Nephron (organoid): ENCODE results near the gene PPFIBP2.

Experiments used
- H3K27ac Mint-ChIP-seq, 3 experiments: 2 replicates each; pipeline ENCODE4 v1.8.0; 2020; ENCODE audit warnings: mixed read lengths in 3 of 3, mild to moderate bottlenecking in 2 of 3, moderate library complexity in 1 of 3
- H3K27me3 Mint-ChIP-seq: 2 replicates; pipeline ENCODE4 v1.8.0; 2021; ENCODE audit warnings: low read depth, mild to moderate bottlenecking, moderate library complexity, mixed read lengths
- H3K36me3 Mint-ChIP-seq: 2 replicates; pipeline ENCODE4 v1.8.0; 2020; ENCODE audit warnings: low read depth, mixed read lengths
- H3K4me1 Mint-ChIP-seq: 2 replicates; pipeline ENCODE4 v1.8.0; 2020; ENCODE audit warnings: mixed read lengths
- H3K4me3 Mint-ChIP-seq, 3 experiments: 2 replicates each; pipeline ENCODE4 v1.8.0; 2020; ENCODE audit warnings: mild to moderate bottlenecking in 3 of 3, mixed read lengths in 3 of 3, moderate library complexity in 2 of 3
- H3K9me3 Mint-ChIP-seq: 2 replicates; pipeline ENCODE4 v1.8.0; 2020; ENCODE audit warnings: mixed read lengths
- CTCF ChIP-seq, 3 experiments: fragments of 200-600 bp; sonication (generic); IDR thresholded peaks; one replicate each; pipeline ENCODE4 v1.5.0; 2021; ENCODE audit warnings: antibody characterized with exemption in 3 of 3; ENCODE audit not compliant: unreplicated experiment in 3 of 3

The PPFIBP2 gene

GRCh38 chr11:7536100-7536499, 22.3 kb downstream of the PPFIBP2 start:
- peaks cover 27% of the 10 kb centered on the region for H3K4me1 Mint-ChIP-seq
- H3K9me3 Mint-ChIP-seq: no peaks in the 10 kb centered on the region
- peaks cover 32% of the 10 kb centered on the region for H3K27me3 Mint-ChIP-seq
- no peak overlapping the region for H3K27ac Mint-ChIP-seq
- H3K36me3 Mint-ChIP-seq: no peaks in the 10 kb centered on the region
- H3K4me3 Mint-ChIP-seq: no peak overlapping the region
- TF ChIP-seq CTCF (IDR thresholded peaks at IDR 0.05; ENCODE audit: unreplicated experiment in 3 of 3): peak in 1 of 3 experiments; percentile 9

GRCh38 chr11:7537265-7537664, 23.5 kb downstream of the PPFIBP2 start:
- TF ChIP-seq CTCF (IDR thresholded peaks at IDR 0.05; ENCODE audit: unreplicated experiment in 3 of 3): no peak
- peaks cover 30% of the 10 kb centered on the region for H3K4me1 Mint-ChIP-seq
- no peaks in the 10 kb centered on the region for H3K9me3 Mint-ChIP-seq
- peaks cover 35% of the 10 kb centered on the region for H3K27me3 Mint-ChIP-seq
- H3K27ac Mint-ChIP-seq: no peak overlapping the region
- H3K4me3 Mint-ChIP-seq: no peak overlapping the region
- H3K36me3 Mint-ChIP-seq: no peaks in the 10 kb centered on the region

GRCh38 chr11:7538031-7538430, 24.2 kb downstream of the PPFIBP2 start:
- Mint-ChIP-seq H3K36me3 (no peaks in the 10 kb centered on the region), H3K27ac (no peak overlapping the region)

GRCh38 chr11:7538466-7539454, 25.0 kb downstream of the PPFIBP2 start:
- no peak for TF ChIP-seq CTCF (IDR thresholded peaks at IDR 0.05; ENCODE audit: unreplicated experiment in 3 of 3)
- Mint-ChIP-seq H3K36me3 (no peaks in the 10 kb centered on the region), H3K27me3 (peaks cover 33% of the 10 kb centered on the region), H3K27ac (no peak overlapping the region), H3K4me1 (peaks cover 31% of the 10 kb centered on the region), H3K4me3 (no peak overlapping the region), H3K9me3 (no peaks in the 10 kb centered on the region)

More at GRCh38 chr11:7538031-7538430, 24.2 kb downstream of the PPFIBP2 start:
- H3K4me3 Mint-ChIP-seq: no peak overlapping the region
- H3K27me3 Mint-ChIP-seq: peaks cover 35% of the 10 kb centered on the region
- no peak for TF ChIP-seq CTCF (IDR thresholded peaks at IDR 0.05; ENCODE audit: unreplicated experiment in 3 of 3)
- peaks cover 30% of the 10 kb centered on the region for H3K4me1 Mint-ChIP-seq
- no peaks in the 10 kb centered on the region for H3K9me3 Mint-ChIP-seq

GRCh38 chr11:7540830-7541555, 27.2 kb downstream of the PPFIBP2 start:
- peaks cover 30% of the 10 kb centered on the region for H3K4me1 Mint-ChIP-seq
- no peak overlapping the region for H3K27ac Mint-ChIP-seq
- no peak overlapping the region for H3K4me3 Mint-ChIP-seq
- H3K36me3 Mint-ChIP-seq: no peaks in the 10 kb centered on the region
- peaks cover 23% of the 10 kb centered on the region for H3K27me3 Mint-ChIP-seq
- TF ChIP-seq CTCF (IDR thresholded peaks at IDR 0.05; ENCODE audit: unreplicated experiment in 3 of 3): no peak
- H3K9me3 Mint-ChIP-seq: no peaks in the 10 kb centered on the region
